Measurements from ENCODE around the gene PLPP4.
"Not testable (repeated sequence)": the region's sequence is repeated elsewhere in the genome, so short reads cannot be mapped to it uniquely, and the experiment has no call there.

PLPP4 gene

GRCh38 chr10:120485946-120486345 lies 28.9 kb downstream of the PLPP4 start:
- no peak for DNase-seq (ENCODE audit: low read depth in 2 of 2, low spot score in 1 of 2)

- DNase-seq (ENCODE audit: low read depth in 2 of 2, low spot score in 1 of 2) = no peak
Measured at GRCh38 chr10:120486671-120487205, 29.7 kb downstream of the PLPP4 start.

- DNase-seq (ENCODE audit: low read depth in 2 of 2, low spot score in 1 of 2) = no peak
Measured at GRCh38 chr10:120490288-120490687, 33.3 kb downstream of the PLPP4 start.

- no peak for DNase-seq (ENCODE audit: low read depth in 2 of 2, low spot score in 1 of 2)
Measured at GRCh38 chr10:120492346-120492745, 35.3 kb downstream of the PLPP4 start.

GRCh38 chr10:120493411-120494312 lies 36.6 kb downstream of the PLPP4 start:
- no peak for DNase-seq (ENCODE audit: low read depth in 2 of 2, low spot score in 1 of 2)

- no peak for DNase-seq (ENCODE audit: low read depth in 2 of 2, low spot score in 1 of 2)
Measured at GRCh38 chr10:120494313-120494710, 37.3 kb downstream of the PLPP4 start.

- no peak for DNase-seq (ENCODE audit: low read depth in 2 of 2, low spot score in 1 of 2)
Measured at GRCh38 chr10:120495226-120496009, 38.4 kb downstream of the PLPP4 start.

GRCh38 chr10:120499883-120500282 lies 42.9 kb downstream of the PLPP4 start:
- DNase-seq (ENCODE audit: low read depth in 2 of 2, low spot score in 1 of 2) = no peak

- no peak for DNase-seq (ENCODE audit: low read depth in 2 of 2, low spot score in 1 of 2)
Measured at GRCh38 chr10:120503689-120504088, 46.7 kb downstream of the PLPP4 start.

- DNase-seq (ENCODE audit: low read depth in 2 of 2, low spot score in 1 of 2) = not testable (repeated sequence)
Measured at GRCh38 chr10:120504227-120504626, 47.2 kb downstream of the PLPP4 start.

GRCh38 chr10:120505056-120505455 lies 48.0 kb downstream of the PLPP4 start:
- no peak for DNase-seq (ENCODE audit: low read depth in 2 of 2, low spot score in 1 of 2)

GRCh38 chr10:120505866-120506265 lies 48.8 kb downstream of the PLPP4 start:
- no peak for DNase-seq (ENCODE audit: low read depth in 2 of 2, low spot score in 1 of 2)

GRCh38 chr10:120506674-120507073 lies 49.6 kb downstream of the PLPP4 start:
- DNase-seq (ENCODE audit: low read depth in 2 of 2, low spot score in 1 of 2) = no peak

- no peak for DNase-seq (ENCODE audit: low read depth in 2 of 2, low spot score in 1 of 2)
Measured at GRCh38 chr10:120507175-120507574, 50.1 kb downstream of the PLPP4 start.

- DNase-seq (ENCODE audit: low read depth in 2 of 2, low spot score in 1 of 2) = no peak
Measured at GRCh38 chr10:120507651-120508050, 50.6 kb downstream of the PLPP4 start.

GRCh38 chr10:120508393-120508792 lies 51.4 kb downstream of the PLPP4 start:
- DNase-seq (ENCODE audit: low read depth in 2 of 2, low spot score in 1 of 2) = no peak

- no peak for DNase-seq (ENCODE audit: low read depth in 2 of 2, low spot score in 1 of 2)
Measured at GRCh38 chr10:120508966-120509365, 51.9 kb downstream of the PLPP4 start.

- DNase-seq (ENCODE audit: low read depth in 2 of 2, low spot score in 1 of 2) = no peak
Measured at GRCh38 chr10:120511165-120511564, 54.1 kb downstream of the PLPP4 start.

GRCh38 chr10:120513307-120513796 lies 56.3 kb downstream of the PLPP4 start:
- DNase-seq (ENCODE audit: low read depth in 2 of 2, low spot score in 1 of 2) = no peak

- no peak for DNase-seq (ENCODE audit: low read depth in 2 of 2, low spot score in 1 of 2)
Measured at GRCh38 chr10:120514035-120514620, 57.1 kb downstream of the PLPP4 start.

GRCh38 chr10:120514959-120515358 lies 57.9 kb downstream of the PLPP4 start:
- DNase-seq (ENCODE audit: low read depth in 2 of 2, low spot score in 1 of 2) = no peak

Measured in stimulated activated CD8-positive, alpha-beta memory T cell treated with anti-CD3 and anti-CD28 coated beads, Interleukin-4, amount 100 ng/mL, for 4 hours (primary cell).